Fibroblast of pulmonary artery (primary cell): ENCODE data around the gene HSD3B7.

ENCODE experiments used
- DNase-seq: peaks from one replicate; pipeline ENCODE4 v3.0.0-alpha.2; 2010; ENCODE audit warnings: low read depth
- H3K4me3 ChIP-seq: replicated peaks from 2 replicates; pipeline ENCODE4 v1.5.1; 2011; ENCODE audit warnings: low read depth, mild to moderate bottlenecking, control low read depth, low read length, moderate library complexity
- CTCF ChIP-seq: IDR thresholded peaks from 2 replicates; pipeline ENCODE4 v1.5.1; 2011; ENCODE audit warnings: mild to moderate bottlenecking, control low read depth, low read length, inconsistent platforms; ENCODE audit errors: missing control alignments

HSD3B7 gene

GRCh38 chr16:30991052-30991451, 6.0 kb downstream of the HSD3B7 start:
- H3K4me3 ChIP-seq, result no peak overlapping the region
- no peak for TF ChIP-seq CTCF
- no peak for DNase-seq

GRCh38 chr16:30992276-30992780, 7.3 kb downstream of the HSD3B7 start:
- TF ChIP-seq CTCF, result no peak
- H3K4me3 ChIP-seq, result no peak overlapping the region
- no peak for DNase-seq

- no peak for DNase-seq
- no peak for TF ChIP-seq CTCF
- no peak overlapping the region for H3K4me3 ChIP-seq
Observed at GRCh38 chr16:30992931-30993816, 8.2 kb downstream of the HSD3B7 start.

GRCh38 chr16:30995927-30996323, 10.9 kb downstream of the HSD3B7 start:
- TF ChIP-seq CTCF, result no peak
- no peak overlapping the region for H3K4me3 ChIP-seq
- no peak for DNase-seq

GRCh38 chr16:30996324-30996984, 11.4 kb downstream of the HSD3B7 start:
- H3K4me3 ChIP-seq, result peak overlapping the region; percentile 59
- no peak for DNase-seq
- TF ChIP-seq CTCF, result no peak

- H3K4me3 ChIP-seq, result peak overlapping the region; percentile 59
- DNase-seq, result peak; percentile 55
- TF ChIP-seq CTCF, result no peak
Observed at GRCh38 chr16:30996985-30997724, 12.1 kb downstream of the HSD3B7 start.
